HFFc6 (cell line): ENCODE data around the gene SF3A1. TPM values are rescaled to one million over a fixed set of nuclear protein-coding genes. Genes with fewer than 3 reads are reported as not detected.
A peak's percentile ranks its signal among the peaks of the same experiment; 100 is the strongest.

Source experiments
- DNase-seq: peaks from one replicate; pipeline ENCODE4 v3.0.0-alpha.2; 2018
- H3K27ac Mint-ChIP-seq: 2 replicates; pipeline ENCODE4 v1.8.0; 2020; ENCODE audit warnings: mild to moderate bottlenecking, mixed read lengths
- H3K27me3 Mint-ChIP-seq: 2 replicates; pipeline ENCODE4 v1.8.0; 2021; ENCODE audit warnings: mild to moderate bottlenecking, moderate library complexity, mixed read lengths; ENCODE audit not compliant: insufficient read depth
- H3K36me3 Mint-ChIP-seq: 2 replicates; pipeline ENCODE4 v1.8.0; 2021; ENCODE audit warnings: low read depth, mixed read lengths
- H3K4me1 Mint-ChIP-seq: 2 replicates; pipeline ENCODE4 v1.8.0; 2020; ENCODE audit warnings: low read depth, mixed read lengths
- H3K4me3 Mint-ChIP-seq: 2 replicates; pipeline ENCODE4 v1.8.0; 2020; ENCODE audit warnings: mild to moderate bottlenecking, moderate library complexity, mixed read lengths
- H3K9me3 Mint-ChIP-seq: 2 replicates; pipeline ENCODE4 v1.8.0; 2020; ENCODE audit warnings: mild to moderate bottlenecking, mixed read lengths
- total RNA-seq, 6 experiments: library from RNA; stranded (reverse); fragmentation: NEBNext Ultra II Directional; extraction: Animal tissue kit (Norgen Biotek cat#: 25700); gene quantifications; 2 replicates in 1 of 6; 3 replicates in 5 of 6; pipeline ENCODE4 v1.2.3, GENCODE V29; 2021
- TF ChIP-seq, protein P1 (sequence below): fragments of 200-600 bp; sonication (generic); IDR thresholded peaks from 2 replicates; pipeline ENCODE4 v1.5.0; 2021; ENCODE audit warnings: antibody characterized with exemption, mild to moderate bottlenecking

Gene SF3A1
- total RNA-seq, 6 experiments from 2014 or later = 166 to 197 (median 181) TPM

DNA sequence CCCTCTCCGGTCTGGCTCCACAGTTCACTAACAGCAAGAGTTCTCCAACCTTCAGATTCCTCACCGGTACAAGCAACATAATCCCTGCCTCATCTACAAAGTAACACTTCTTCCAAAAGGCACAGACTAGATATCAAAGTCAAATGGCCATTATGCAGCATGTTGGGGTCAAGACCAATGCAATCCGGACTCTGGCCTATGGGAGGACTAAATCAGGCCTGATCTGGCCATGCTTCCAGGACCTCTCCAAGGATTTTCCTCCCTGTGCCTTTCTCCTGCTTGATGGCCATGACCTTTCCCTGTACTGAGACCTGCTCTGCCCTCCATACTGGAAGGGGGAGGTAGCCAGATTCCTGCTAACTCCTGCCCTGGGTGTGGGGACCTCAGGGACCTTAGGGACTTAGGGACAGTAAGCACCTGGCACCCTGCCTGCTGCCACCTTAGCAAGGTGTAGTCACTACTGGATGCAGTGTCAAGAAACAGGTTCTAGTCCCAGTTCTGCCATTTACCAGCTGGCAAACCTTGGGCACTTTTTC is 36.6 kb downstream of the SF3A1 start:
- no peak overlapping the region for H3K27ac Mint-ChIP-seq
- TF ChIP-seq, protein P1, sequence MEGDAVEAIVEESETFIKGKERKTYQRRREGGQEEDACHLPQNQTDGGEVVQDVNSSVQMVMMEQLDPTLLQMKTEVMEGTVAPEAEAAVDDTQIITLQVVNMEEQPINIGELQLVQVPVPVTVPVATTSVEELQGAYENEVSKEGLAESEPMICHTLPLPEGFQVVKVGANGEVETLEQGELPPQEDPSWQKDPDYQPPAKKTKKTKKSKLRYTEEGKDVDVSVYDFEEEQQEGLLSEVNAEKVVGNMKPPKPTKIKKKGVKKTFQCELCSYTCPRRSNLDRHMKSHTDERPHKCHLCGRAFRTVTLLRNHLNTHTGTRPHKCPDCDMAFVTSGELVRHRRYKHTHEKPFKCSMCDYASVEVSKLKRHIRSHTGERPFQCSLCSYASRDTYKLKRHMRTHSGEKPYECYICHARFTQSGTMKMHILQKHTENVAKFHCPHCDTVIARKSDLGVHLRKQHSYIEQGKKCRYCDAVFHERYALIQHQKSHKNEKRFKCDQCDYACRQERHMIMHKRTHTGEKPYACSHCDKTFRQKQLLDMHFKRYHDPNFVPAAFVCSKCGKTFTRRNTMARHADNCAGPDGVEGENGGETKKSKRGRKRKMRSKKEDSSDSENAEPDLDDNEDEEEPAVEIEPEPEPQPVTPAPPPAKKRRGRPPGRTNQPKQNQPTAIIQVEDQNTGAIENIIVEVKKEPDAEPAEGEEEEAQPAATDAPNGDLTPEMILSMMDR = no peak
- peaks cover 2% of the 10 kb centered on the region; the same call in 1 of the 2 replicates for H3K27me3 Mint-ChIP-seq
- H3K36me3 Mint-ChIP-seq = peaks cover 24% of the 10 kb centered on the region
- DNase-seq = no peak
- peaks cover 40% of the 10 kb centered on the region for H3K4me1 Mint-ChIP-seq
- H3K4me3 Mint-ChIP-seq = no peak overlapping the region
- no peaks in the 10 kb centered on the region for H3K9me3 Mint-ChIP-seq

DNA sequence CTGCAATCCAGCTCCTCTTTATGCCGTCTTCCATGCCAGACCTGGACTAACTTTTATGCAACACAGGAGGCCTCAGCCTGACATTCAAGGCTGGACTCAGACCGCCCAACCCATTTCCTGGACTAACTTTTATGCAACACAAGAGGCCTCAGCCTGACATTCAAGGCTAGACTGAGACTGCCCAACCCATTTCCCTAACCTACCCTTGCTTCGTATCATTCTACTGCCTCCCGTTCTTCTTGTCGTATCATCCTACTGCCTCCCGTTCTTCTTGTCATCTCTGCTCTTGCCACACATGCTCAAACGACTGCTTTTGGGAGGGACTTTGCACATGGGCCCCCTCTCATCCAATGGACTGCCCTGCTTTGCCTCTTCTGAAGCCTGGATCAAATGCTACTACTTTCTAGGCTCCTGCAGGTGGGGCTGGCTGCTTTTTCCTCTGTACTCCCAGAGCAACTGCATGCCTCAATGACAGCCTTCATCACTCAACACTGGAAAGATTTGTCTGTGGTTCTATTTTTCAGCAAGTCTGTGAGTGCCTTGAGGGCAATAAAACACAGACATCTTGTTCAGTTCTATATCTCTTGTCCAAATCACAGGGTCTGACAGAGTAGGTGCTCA is 37.8 kb downstream of the SF3A1 start:
- Mint-ChIP-seq H3K27me3 (peaks cover 2% of the 10 kb centered on the region; the same call in 1 of the 2 replicates), H3K4me3 (no peak overlapping the region), H3K27ac (peak overlapping the region; percentile 11; the same call in 1 of the 2 replicates), H3K36me3 (peaks cover 24% of the 10 kb centered on the region), H3K9me3 (no peaks in the 10 kb centered on the region), H3K4me1 (peaks cover 40% of the 10 kb centered on the region)
- no peak for DNase-seq
- TF ChIP-seq, protein P1 = no peak

DNA sequence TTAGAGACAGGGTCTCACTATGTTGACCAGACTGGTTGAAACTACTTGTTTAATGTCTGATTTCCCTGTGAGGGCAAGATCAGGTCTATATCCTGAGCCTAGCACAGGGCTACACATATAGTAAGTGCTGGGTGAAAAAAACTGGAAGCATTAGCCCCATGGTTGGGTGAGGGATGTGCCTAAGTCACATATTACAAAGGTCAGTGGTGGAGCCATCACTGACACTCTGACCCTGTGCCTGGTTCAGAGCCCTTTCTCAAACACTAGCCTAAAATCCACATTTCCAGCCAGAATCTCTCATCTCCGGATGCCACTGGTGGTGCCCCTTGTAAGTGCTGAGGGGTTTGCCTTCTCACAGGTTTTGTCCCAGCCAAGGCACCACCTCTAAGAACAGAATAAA is 38.9 kb downstream of the SF3A1 start:
- H3K9me3 Mint-ChIP-seq = no peaks in the 10 kb centered on the region
- peaks cover 49% of the 10 kb centered on the region for H3K4me1 Mint-ChIP-seq
- DNase-seq = no peak
- H3K4me3 Mint-ChIP-seq = no peak overlapping the region
- peaks cover 3% of the 10 kb centered on the region for H3K27me3 Mint-ChIP-seq
- peaks cover 24% of the 10 kb centered on the region; the same call in 1 of the 2 replicates for H3K36me3 Mint-ChIP-seq
- no peak overlapping the region for H3K27ac Mint-ChIP-seq
- TF ChIP-seq, protein P1 = no peak

DNA sequence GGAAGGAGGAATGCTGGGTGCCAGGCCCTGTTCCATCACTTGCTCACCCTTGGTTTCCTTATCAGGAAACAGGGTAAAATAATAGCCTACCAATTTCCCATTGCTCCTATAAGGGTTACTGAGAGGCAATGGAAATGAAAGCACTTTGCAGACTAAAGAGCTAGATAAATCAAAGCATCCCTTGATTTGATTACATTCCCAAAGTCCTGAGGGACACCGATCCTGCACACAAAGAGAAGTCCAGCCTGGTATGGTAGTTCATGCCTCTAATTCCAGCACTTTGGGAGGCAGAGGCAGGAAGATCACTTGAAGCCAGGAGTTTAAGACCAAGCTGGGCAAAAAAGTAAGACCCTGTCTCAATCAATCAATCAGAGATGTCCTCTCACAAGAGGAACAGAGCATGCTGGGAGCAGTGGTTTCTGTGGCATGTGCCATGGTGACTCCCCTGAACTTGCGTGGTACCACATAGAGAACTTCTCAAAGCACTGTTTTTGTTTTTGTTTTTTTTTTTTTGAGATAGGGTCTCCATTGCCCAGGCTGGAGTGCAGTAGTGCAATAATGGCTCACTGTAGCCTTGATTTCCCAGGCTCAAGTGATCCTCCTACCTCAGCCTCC is 40.6 kb downstream of the SF3A1 start:
- peaks cover 25% of the 10 kb centered on the region; the same call in 1 of the 2 replicates for H3K36me3 Mint-ChIP-seq
- H3K4me3 Mint-ChIP-seq = no peak overlapping the region
- no peaks in the 10 kb centered on the region for H3K9me3 Mint-ChIP-seq
- peaks cover 3% of the 10 kb centered on the region for H3K27me3 Mint-ChIP-seq
- DNase-seq = no peak
- TF ChIP-seq, protein P1 = no peak
- H3K27ac Mint-ChIP-seq = no peak overlapping the region
- H3K4me1 Mint-ChIP-seq = peaks cover 66% of the 10 kb centered on the region

DNA sequence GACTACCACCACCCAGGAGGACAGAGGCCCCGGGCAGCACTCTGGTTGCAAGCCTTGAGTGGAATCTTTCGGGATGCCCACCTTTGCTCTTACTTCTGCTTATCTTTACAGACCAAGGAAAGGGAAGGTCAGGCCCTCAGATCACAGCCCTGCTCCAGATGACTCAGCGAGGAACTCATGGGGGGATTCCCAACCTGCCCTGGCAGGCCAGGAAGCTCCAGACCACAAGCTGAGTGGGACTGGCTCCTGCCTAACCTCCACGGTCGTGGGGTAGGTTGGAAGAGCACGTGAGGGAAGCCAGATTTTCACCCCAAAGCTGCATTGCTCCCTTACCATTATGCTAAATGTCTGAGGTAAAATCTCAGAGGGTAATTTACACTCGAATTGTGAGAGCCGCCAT is 41.8 kb downstream of the SF3A1 start:
- Mint-ChIP-seq H3K4me1 (peaks cover 77% of the 10 kb centered on the region), H3K27ac (no peak overlapping the region), H3K27me3 (peaks cover 3% of the 10 kb centered on the region), H3K36me3 (peaks cover 19% of the 10 kb centered on the region; the same call in 1 of the 2 replicates), H3K9me3 (no peaks in the 10 kb centered on the region), H3K4me3 (no peak overlapping the region)
- no peak for DNase-seq
- TF ChIP-seq, protein P1 = no peak
